Subcutaneous abdominal adipose tissue (tissue), 5 donors: ENCODE data around the gene RNF225.
"Not testable (repeated sequence)": the region's sequence is repeated elsewhere in the genome, so short reads cannot be mapped to it uniquely, and the experiment has no call there.

Experiments
- H3K27ac ChIP-seq: one replicate; pipeline ENCODE4 v1.7.0; 2013; ENCODE audit warnings: low read depth, mild to moderate bottlenecking, inconsistent platforms, low read length, moderate library complexity
- H3K27me3 ChIP-seq, 5 donors: one replicate each; pipeline ENCODE4 v1.7.0; 2013; ENCODE audit warnings: low read length in 5 of 5, inconsistent platforms in 1 of 5; ENCODE audit not compliant: control insufficient read depth in 5 of 5, insufficient read depth in 4 of 5
- H3K36me3 ChIP-seq, 5 donors: one replicate each; pipeline ENCODE4 v1.7.0; 2013; ENCODE audit warnings: low read length in 5 of 5; ENCODE audit not compliant: control insufficient read depth in 5 of 5, insufficient read depth in 5 of 5
- H3K4me1 ChIP-seq, 5 donors: one replicate each; pipeline ENCODE4 v1.7.0; 2013; ENCODE audit warnings: low read length in 5 of 5, mild to moderate bottlenecking in 3 of 5, moderate library complexity in 1 of 5; ENCODE audit not compliant: control insufficient read depth in 5 of 5, insufficient read depth in 5 of 5
- H3K4me3 ChIP-seq, 5 donors: one replicate each; pipeline ENCODE4 v1.7.0; 2013; ENCODE audit warnings: low read length in 5 of 5, low read depth in 1 of 5
- H3K9ac ChIP-seq, 5 donors: one replicate each; pipeline ENCODE4 v1.7.0; 2013; ENCODE audit warnings: low read length in 5 of 5, mild to moderate bottlenecking in 4 of 5, moderate library complexity in 3 of 5
- H3K9me3 ChIP-seq, 5 donors: one replicate each; pipeline ENCODE4 v1.7.0; 2013; ENCODE audit warnings: low read length in 5 of 5; ENCODE audit not compliant: control insufficient read depth in 5 of 5
- donor health status: healthy.
- donor health status: healthy.
- donor health status: healthy.
- donor health status: healthy.
- donor health status: healthy.

The RNF225 gene

GRCh38 chr19:58398545-58398944 lies 3.1 kb downstream of the RNF225 start:
- H3K9ac ChIP-seq = no peak overlapping the region
- peaks cover 0 to 18% (median 18%) of the 10 kb centered on the region in 5 donors for H3K36me3 ChIP-seq
- peaks cover 3 to 26% (median 23%) of the 10 kb centered on the region in 5 donors for H3K4me1 ChIP-seq
- peaks cover 20 to 30% (median 26%) of the 10 kb centered on the region in 5 donors for H3K27me3 ChIP-seq
- H3K27ac ChIP-seq = no peak overlapping the region
- H3K9me3 ChIP-seq = no peaks in the 10 kb centered on the region
- H3K4me3 ChIP-seq = no peak overlapping the region

DNA sequence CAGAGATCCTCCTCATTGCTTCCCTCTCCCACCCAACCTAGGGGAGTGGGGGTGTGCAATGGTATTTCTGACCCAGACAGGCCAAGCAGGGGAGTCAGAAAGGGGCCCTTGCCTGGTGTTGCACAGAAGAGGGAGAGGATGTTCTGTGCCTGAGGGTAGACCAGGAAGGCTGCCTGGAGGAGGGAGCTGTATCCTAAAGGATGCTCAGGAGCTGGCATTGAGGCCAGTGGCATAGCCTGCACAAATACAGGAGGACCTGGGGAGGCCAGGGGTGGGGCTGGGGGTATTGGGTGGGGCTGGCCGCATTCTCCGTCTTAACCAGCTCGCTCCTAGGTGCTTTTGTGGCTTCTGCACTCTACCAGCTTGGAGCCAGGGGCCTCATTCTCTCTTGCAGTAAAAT lies 4.4 kb downstream of the RNF225 start:
- peaks cover 20 to 30% (median 26%) of the 10 kb centered on the region in 5 donors for H3K27me3 ChIP-seq
- H3K9me3 ChIP-seq = no peaks in the 10 kb centered on the region
- peaks cover 0 to 4% (median 4%) of the 10 kb centered on the region in 5 donors for H3K36me3 ChIP-seq
- H3K9ac ChIP-seq = peak overlapping the region in 1 of 5 donors; percentile 60
- peak overlapping the region in 1 of 5 donors; percentile 64 for H3K4me3 ChIP-seq
- peaks cover 3 to 26% (median 23%) of the 10 kb centered on the region in 5 donors for H3K4me1 ChIP-seq
- no peak overlapping the region for H3K27ac ChIP-seq

- Histone ChIP-seq H3K27me3 (peaks cover 19 to 28% (median 21%) of the 10 kb centered on the region in 5 donors), H3K27ac (no peak overlapping the region), H3K9me3 (no peaks in the 10 kb centered on the region), H3K4me1 (peaks cover 3 to 26% (median 23%) of the 10 kb centered on the region in 5 donors), H3K4me3 (peak overlapping the region in 4 of 5 donors; percentile 64 to 85 (median 80)), H3K9ac (peak overlapping the region in 4 of 5 donors; percentile 57 to 70 (median 60)), H3K36me3 (no peaks in the 10 kb centered on the region)
Measured at GRCh38 chr19:58400316-58400915, 5.0 kb downstream of the RNF225 start.

DNA sequence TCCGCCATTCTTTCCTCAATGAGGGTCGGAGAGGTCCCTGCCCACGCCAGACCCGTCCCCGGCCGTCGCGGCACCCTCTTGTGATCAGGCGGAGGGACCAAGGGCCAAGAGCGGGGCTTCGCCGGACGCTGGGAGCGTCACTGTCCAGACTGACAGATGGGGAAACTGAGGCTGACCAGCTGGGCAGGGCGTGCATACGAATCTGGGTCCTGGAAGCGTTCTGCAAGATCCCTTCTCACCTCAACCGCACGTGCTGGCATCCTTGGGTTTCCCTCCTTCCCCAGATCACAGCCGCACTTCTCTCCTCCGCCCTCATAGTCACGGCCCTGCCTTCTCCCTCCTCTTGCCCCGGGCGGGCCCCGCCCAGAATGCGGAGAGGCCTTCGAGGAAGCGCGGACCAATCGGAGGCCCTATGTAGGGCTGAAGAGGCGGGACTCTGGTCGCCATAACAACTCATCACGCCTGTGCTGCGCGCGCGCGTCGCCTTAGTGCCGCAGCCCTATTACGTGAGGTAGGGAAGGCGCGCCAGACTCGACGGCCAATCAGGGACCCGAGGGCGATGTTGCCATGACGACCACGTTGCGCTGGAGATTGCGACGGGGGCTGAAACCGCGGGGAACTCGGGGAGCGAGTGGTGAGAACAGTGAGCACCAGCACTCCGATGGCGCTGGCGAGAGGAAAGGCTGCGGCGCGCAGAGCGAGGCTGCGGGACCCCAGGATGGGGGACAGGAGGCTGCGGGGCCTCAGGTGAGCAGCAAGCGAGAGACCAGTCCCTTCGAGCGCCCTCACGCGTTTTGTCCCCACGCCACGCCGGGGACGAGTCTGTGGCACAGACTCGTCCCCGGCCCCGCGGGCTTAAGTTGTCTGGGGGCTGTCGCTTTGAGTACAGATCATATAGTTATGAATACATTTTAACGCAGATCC lies 5.7 kb downstream of the RNF225 start:
- no peaks in the 10 kb centered on the region for H3K9me3 ChIP-seq
- peaks cover 11 to 20% (median 15%) of the 10 kb centered on the region in 5 donors for H3K27me3 ChIP-seq
- peak overlapping the region in 4 of 5 donors; percentile 57 to 70 (median 60) for H3K9ac ChIP-seq
- peak overlapping the region; percentile 64 to 85 (median 82) for H3K4me3 ChIP-seq
- no peak overlapping the region for H3K27ac ChIP-seq
- H3K4me1 ChIP-seq = peaks cover 3 to 22% (median 19%) of the 10 kb centered on the region in 5 donors
- H3K36me3 ChIP-seq = no peaks in the 10 kb centered on the region

DNA sequence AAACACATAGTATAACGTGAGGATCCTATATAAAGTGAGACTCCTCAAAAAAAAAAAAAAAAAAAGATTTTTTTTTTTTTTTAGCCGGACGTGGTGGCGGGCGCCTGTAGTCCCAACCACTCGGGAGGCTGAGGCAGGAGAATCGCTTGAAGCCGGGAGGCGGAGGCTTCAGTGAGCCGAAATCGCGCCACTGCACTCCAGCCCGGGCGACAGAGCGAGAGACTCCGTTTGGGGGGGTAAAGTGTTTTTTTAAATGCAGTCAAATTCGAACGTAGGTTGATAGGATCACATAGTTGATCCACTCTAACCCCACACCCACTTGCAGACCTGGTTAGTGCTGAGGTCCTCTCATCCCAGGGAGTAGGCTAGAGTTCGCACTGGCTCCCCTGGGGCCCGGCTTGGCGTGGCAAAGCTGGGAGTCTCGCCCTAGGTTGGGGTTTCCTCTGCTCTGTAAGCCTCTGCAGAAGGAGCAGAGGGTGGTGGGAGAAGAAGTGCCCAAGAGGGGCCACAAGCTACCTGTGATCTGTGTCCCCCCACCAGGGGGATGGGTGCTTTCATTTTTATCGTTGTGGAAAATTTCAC lies 6.5 kb downstream of the RNF225 start:
- peaks cover 3 to 23% (median 20%) of the 10 kb centered on the region in 5 donors for H3K4me1 ChIP-seq
- no peaks in the 10 kb centered on the region for H3K36me3 ChIP-seq
- H3K4me3 ChIP-seq = peak overlapping the region in 4 of 5 donors; percentile 57 to 85 (median 80)
- no peaks in the 10 kb centered on the region for H3K9me3 ChIP-seq
- no peak overlapping the region for H3K9ac ChIP-seq
- H3K27ac ChIP-seq = no peak overlapping the region
- H3K27me3 ChIP-seq = peaks cover 9 to 16% (median 13%) of the 10 kb centered on the region in 5 donors

DNA sequence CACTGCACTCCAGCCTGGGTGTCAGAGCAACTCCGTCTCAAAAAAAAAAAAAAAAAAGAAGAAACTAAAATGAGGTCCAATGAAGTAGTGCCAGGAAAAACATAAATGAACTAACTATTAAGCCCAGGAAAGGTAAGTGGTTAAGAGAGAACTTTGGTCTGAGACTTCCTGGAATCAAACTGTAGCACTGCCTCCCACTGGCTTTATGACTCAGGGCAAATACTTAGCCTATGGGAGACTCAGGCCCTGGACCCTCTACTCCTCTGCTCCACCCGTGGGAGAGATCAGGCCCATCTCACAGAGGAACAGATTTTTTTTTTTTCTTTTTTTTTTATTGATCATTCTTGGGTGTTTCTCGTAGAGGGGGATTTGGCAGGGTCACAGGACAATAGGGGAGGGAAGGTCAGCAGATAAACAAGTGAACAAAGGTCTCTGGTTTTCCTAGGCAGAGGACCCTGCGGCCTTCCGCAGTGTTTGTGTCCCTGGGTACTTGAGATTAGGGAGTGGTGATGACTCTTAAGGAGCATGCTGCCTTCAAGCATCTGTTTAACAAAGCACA lies 8.5 kb downstream of the RNF225 start:
- H3K9me3 ChIP-seq, H3K4me3 ChIP-seq, H3K27ac ChIP-seq, H3K9ac ChIP-seq, H3K27me3 ChIP-seq, H3K36me3 ChIP-seq: not testable (repeated sequence)
- peaks cover 7 to 40% (median 33%) of the 10 kb centered on the region in 5 donors for H3K4me1 ChIP-seq

DNA sequence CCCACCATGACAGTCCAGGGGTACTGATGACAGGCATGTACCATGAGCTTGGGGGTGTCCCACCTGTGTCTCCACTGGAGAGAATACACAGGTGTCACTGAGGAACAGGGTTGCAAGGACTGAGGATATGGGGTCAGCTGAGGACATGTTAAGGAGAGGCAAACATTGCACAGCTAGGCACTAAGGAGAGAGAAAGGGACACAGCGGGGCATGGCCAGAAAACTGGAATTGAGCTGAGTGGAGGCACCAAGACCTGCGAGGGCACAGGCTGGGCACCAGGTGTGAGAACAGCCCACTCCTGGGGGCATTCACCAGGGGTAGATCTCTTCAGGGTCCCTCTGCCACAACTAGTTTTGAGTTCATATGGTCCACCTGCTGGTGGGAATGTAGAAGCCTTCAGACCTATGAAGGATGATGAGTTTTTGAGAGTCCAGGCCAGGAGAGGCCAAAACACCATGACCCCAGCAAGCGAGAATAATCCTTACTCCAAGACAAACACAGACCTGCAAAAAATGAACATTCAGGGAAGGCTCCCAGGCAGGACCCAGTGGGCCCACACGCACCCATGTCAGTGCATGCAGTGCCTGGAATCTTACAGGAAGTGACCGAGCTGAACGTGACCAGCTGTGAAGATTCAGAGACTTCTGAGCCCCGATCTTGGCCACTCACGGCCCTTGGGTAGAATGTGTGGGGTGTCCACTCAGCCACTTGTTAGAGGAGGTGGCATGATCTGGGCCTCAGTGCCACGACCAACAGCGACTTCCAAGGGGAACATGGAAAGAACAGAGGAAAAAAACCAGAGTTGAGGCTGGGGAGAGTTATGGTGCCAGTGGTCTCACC lies 11.6 kb downstream of the RNF225 start:
- peaks cover 10 to 34% (median 31%) of the 10 kb centered on the region in 5 donors for H3K4me1 ChIP-seq
- no peaks in the 10 kb centered on the region for H3K9me3 ChIP-seq
- H3K4me3 ChIP-seq = peak overlapping the region; percentile 71 to 96 (median 91)
- H3K36me3 ChIP-seq = no peaks in the 10 kb centered on the region
- H3K27ac ChIP-seq = peak overlapping the region; percentile 91
- H3K9ac ChIP-seq = peak overlapping the region in 4 of 5 donors; percentile 85 to 95 (median 88)
- H3K27me3 ChIP-seq = no peaks in the 10 kb centered on the region

DNA sequence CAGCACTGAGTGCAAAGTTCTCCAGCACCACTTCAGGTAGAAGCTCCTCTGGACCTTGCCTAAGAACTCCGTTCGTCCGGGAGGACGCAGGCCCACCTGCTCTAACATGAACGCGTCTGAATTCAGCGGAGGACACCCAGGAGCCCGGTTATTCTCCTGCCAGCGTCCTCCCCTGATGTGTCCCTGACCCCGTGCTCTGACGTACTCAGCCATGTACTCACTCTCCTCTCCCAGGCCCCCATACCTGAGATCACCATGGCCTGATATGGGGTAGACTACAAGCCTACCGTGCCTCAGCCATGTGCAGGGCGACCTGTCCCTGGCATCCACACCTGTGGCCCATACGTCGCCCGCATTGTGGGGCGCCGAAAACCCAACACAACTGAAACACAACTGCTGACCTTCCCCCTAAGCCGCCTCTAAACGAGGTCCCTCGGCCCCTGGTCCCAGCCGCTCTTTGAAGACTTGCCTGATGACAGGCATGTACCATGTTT lies 12.2 kb downstream of the RNF225 start:
- peak overlapping the region; percentile 91 for H3K27ac ChIP-seq
- H3K36me3 ChIP-seq = no peaks in the 10 kb centered on the region
- H3K4me3 ChIP-seq = peak overlapping the region; percentile 71 to 96 (median 91)
- H3K4me1 ChIP-seq = peaks cover 10 to 31% (median 28%) of the 10 kb centered on the region in 5 donors
- no peaks in the 10 kb centered on the region for H3K27me3 ChIP-seq
- H3K9me3 ChIP-seq = no peaks in the 10 kb centered on the region
- H3K9ac ChIP-seq = peak overlapping the region; percentile 68 to 95 (median 86)
